ENCODE measurements around the gene ACTR6.

Gene ACTR6

DNA sequence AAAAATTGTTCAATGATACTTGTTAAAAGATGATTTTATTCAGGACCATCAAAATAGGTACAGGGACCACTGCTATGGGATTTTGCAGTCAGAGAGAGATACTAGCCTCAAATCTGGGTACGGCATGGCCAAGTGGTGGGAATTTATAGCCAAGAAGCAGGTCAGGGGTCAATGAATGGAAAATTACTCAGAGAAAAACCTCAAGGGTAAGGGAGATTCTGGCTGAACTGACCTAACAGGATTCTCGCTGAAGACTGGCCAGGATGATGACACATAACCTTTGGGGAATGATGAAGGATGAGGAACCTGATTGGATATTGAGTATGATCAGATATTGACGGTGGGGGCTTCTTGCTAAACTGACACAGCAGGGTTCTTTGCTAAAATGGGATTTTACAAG, 33.6 kb downstream of the ACTR6 start:
- Histone ChIP-seq H3K4me3 (ENCODE audit: low read depth, low read length) (no peak overlapping the region), H3K9me3 (ENCODE audit: severe bottlenecking) (peaks cover 3% of the 10 kb centered on the region), H3K36me3 (no peaks in the 10 kb centered on the region), H3K27me3 (ENCODE audit: insufficient read depth, low read depth, severe bottlenecking) (no peaks in the 10 kb centered on the region), H3K27ac (no peak overlapping the region)
- no peak for TF ChIP-seq CTCF (IDR thresholded peaks at IDR 0.05; ENCODE audit: low read depth, low read length)
- no peak for DNase-seq

GRCh38 chr12:100234591-100235304, 34.1 kb downstream of the ACTR6 start:
- no peak overlapping the region for H3K27ac ChIP-seq
- TF ChIP-seq CTCF (IDR thresholded peaks at IDR 0.05; ENCODE audit: low read depth, low read length): peak; percentile 31; the same call in 1 of the 2 replicates
- H3K27me3 ChIP-seq (ENCODE audit: insufficient read depth, low read depth, severe bottlenecking): no peaks in the 10 kb centered on the region
- no peaks in the 10 kb centered on the region for H3K36me3 ChIP-seq
- H3K4me3 ChIP-seq (ENCODE audit: low read depth, low read length): no peak overlapping the region
- peaks cover 3% of the 10 kb centered on the region for H3K9me3 ChIP-seq (ENCODE audit: severe bottlenecking)
- no peak for DNase-seq

- no peak overlapping the region for H3K4me3 ChIP-seq (ENCODE audit: low read depth, low read length)
- no peaks in the 10 kb centered on the region for H3K27me3 ChIP-seq (ENCODE audit: insufficient read depth, low read depth, severe bottlenecking)
- DNase-seq: no peak
- H3K9me3 ChIP-seq (ENCODE audit: severe bottlenecking): peaks cover 3% of the 10 kb centered on the region
- TF ChIP-seq CTCF (IDR thresholded peaks at IDR 0.05; ENCODE audit: low read depth, low read length): no peak
- no peak overlapping the region for H3K27ac ChIP-seq
- H3K36me3 ChIP-seq: no peaks in the 10 kb centered on the region
Observed at GRCh38 chr12:100238801-100239200, 38.2 kb downstream of the ACTR6 start.

DNA sequence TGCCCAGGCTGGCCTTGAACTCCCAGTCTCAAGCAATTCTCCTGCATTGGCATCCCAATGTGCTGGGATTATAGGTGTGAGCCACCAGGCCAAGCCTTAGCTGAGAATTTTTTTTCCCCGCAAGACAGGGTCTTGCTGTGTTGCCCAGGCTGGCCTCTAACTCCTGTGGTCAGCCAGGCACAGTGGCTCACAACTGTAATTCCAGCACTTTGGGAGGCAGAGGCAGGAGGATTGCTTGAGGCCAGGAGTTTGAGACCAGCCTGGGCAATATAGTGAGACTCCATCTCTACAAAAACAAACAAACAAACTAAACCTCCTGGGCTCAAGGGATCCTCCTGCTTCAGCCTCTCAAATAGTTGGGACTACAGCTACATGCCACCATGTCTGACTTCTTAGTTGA, 39.0 kb downstream of the ACTR6 start:
- H3K4me3 ChIP-seq (ENCODE audit: low read depth, low read length): no peak overlapping the region
- no peak for TF ChIP-seq CTCF (IDR thresholded peaks at IDR 0.05; ENCODE audit: low read depth, low read length)
- H3K36me3 ChIP-seq: no peaks in the 10 kb centered on the region
- no peak for DNase-seq
- H3K27ac ChIP-seq: no peak overlapping the region
- no peaks in the 10 kb centered on the region for H3K27me3 ChIP-seq (ENCODE audit: insufficient read depth, low read depth, severe bottlenecking)
- H3K9me3 ChIP-seq (ENCODE audit: severe bottlenecking): peaks cover 3% of the 10 kb centered on the region

DNA sequence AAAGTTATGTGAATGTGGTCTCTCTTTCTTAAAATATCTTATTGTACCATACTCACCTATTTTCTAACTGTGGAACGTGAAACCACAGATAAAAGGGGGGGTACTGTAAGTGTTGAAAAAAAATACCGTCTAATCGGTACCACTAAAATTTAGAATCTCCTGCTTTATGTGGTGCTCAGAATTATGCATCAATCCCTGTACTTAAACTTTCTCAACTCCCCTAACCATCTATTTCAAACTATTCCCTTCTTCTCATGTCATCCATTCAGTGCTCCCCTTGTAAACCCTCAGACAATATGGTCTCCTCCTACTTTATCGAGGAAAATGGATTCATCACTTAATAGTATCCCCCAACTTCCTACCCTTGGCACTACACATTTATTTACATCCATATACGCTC, 42.5 kb downstream of the ACTR6 start:
- Histone ChIP-seq H3K4me3 (ENCODE audit: low read depth, low read length) (no peak overlapping the region), H3K27ac (no peak overlapping the region), H3K36me3 (no peaks in the 10 kb centered on the region), H3K27me3 (ENCODE audit: insufficient read depth, low read depth, severe bottlenecking) (no peaks in the 10 kb centered on the region), H3K9me3 (ENCODE audit: severe bottlenecking) (no peaks in the 10 kb centered on the region)
- no peak for DNase-seq
- no peak for TF ChIP-seq CTCF (IDR thresholded peaks at IDR 0.05; ENCODE audit: low read depth, low read length)

DNA sequence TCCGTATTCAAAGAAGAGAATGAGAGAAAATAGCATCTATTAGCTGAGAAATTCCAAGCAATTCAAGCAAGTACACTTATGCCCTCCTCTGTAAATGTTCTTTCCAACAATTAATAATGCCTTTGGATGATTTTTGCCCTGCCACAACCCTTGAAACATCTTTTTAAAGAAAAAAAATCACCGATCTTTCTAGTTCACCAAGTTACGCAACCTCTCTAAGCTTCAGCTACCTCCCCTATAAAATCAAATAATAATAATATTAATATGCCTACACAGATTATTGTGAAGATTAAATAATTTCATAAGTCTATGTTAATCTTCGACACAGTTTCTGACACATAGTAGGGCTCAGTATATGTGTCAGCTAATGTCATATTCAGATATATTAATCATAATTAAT, 47.1 kb downstream of the ACTR6 start:
- Histone ChIP-seq H3K27me3 (ENCODE audit: insufficient read depth, low read depth, severe bottlenecking) (no peaks in the 10 kb centered on the region), H3K9me3 (ENCODE audit: severe bottlenecking) (no peaks in the 10 kb centered on the region), H3K36me3 (no peaks in the 10 kb centered on the region), H3K4me3 (ENCODE audit: low read depth, low read length) (no peak overlapping the region), H3K27ac (no peak overlapping the region)
- no peak for TF ChIP-seq CTCF (IDR thresholded peaks at IDR 0.05; ENCODE audit: low read depth, low read length)
- no peak for DNase-seq

Data from WERI-Rb-1 (cell line).